ENCODE data around the gene PDZD4.

Gene PDZD4

DNA sequence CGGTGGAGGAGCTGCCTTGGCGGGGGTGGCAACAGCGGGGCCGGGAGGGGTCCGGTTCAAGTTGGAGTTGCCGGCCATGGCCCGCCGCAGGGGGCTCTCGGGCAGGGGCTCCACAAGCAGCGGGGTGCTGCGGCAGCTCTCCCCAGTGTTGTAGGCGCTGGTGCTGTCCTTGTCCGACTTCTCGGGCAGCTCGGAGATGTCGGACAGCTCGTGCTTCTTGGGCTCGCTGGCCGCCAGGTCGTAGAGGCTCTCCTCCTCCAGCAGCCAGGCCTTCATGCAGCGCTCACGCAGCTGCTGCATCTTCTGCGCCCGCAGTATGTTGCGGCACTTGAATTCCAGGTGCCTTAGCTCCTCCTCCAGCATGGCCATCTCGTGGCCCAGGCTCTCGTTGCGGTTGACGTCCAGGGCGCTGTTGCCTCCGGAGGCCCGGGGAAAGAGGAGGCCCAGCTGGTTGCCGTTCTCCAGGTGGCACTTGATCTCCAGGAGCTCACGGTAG lies 26.2 kb downstream of the PDZD4 start:
- no peak for DNase-seq

DNA sequence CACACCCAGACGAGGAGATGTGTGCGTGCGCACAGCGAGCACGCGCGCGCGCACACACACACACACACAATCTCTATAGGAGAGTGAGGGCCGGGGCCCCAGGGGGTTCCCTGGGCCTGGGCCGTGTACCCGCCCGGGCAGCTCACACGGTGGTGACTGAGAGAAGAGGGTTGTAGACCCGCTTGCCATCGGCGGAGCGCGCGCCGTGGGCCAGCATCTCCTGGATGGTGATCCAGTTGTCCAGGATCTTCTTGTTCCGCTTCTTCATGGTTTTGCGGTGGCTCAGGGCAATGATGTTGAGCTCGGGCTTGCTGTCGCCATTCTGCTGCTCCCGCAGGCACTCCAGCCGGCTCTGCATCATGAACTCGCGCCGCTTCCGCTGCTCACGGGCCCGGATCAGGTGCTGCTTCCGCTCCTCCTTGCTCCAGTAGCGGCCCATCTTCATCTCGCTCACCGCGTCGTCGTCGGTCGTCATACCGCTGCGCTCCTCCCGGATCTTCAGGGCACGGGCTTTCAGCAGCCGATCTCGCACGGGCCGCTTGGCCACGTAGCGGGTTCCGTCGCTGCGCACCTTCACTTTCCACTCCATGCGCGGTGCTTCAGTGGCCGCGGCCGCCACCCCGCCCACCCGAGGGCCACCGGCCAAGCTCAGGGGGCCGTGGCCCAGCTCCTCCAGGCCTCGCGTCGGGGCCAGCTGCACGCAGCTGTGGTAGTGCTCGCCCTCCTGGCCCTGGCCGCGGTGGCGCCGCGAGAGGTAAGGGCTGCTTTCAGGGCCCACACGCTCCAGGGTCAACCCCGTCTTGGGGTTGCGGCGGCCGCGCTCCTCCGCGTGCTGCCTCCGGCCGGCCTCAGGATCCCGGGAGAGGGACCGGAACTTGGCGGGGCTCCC lies 26.9 kb downstream of the PDZD4 start:
- DNase-seq, result no peak

DNA sequence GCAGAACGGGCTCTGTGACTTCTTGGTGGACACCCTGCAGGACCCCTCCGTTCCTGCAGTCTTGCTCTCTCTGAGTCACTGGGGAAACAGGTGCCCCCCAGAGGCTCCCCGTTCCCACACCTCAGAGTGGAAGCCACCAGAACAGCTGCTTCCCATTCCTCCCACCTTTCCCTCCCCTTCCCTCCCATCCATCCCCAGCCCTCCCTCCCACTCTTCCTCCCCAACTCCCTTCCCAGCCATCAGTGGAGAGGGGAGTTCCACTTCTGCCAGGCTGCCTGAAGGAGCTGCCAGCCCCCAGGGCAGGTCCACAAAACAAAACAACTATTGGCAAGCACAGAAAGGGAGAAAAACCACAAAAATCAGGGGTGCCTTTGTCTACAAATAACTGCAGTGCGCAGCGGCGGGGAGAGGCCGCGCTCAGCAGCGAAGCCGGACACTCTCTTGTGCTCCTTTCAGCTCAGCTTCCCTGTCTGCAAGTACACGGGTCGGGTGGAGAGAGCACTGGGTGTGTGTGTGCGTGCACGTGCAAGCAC lies 27.8 kb downstream of the PDZD4 start:
- no peak for DNase-seq

DNA sequence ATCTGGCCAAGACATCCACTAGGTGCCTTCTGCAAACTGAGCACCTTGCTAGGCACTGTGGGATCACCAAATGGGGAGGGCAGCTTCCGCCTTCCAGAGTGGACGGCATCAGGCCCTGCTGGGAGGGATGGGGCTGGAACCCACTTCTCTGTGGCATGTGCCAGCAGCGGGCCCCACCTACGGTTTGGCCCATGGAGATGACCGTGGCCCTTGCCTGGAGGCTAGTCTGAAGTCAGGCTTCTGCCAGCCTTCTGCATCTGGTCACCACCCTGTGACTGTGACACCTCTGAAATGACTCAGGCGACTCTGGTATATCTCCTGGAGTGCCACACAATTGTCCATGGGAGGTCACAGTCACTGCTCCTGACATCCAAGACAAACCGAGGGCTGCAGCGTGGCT lies 28.7 kb downstream of the PDZD4 start:
- no peak for DNase-seq

DNA sequence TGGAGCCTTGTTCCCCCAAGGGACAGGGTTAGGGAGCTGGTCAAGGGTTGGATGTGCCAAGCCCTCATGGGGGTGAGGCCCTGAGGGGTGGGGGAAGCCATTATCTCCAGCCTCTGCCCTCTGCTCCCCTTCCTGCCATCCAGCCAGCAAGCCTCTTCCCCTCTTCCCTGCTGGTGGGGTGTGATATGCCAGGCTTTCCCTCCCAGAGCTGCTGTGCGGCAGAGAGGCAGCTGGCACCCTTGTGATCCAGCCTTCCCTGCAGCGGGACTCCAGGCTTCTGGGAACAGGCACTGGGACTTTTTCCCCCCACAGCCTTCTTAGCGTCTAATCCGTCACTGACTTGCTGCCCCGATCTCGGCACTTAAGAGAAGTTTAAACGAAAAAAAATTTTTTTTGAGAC lies 29.6 kb downstream of the PDZD4 start:
- no peak for DNase-seq

DNA sequence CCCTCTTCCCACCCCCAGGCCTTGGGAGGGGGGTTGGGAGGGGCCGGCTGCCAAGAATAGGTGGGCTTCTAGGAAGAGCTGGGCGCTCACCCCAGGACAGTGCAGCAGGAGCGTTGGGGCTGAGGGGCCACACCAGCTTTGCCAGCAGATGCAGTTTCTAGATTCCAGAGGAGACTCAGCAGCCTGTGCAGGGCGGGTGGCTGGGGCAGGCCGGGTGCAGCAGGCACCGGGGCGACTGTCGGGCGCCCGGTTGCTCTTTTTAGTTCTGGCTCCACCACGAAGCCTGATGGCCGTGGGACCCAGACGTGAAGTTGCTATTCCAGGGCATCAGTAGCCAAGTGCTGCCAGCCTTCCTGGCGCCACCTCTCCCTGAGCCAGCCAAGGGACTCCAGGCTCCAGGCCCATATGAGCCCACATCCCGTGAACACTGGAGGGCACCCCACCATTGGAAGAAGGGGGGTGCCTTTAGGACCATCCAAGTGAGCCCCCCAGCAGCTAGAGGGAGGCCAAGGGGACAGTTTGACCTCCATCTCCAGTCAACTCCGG lies 30.1 kb downstream of the PDZD4 start:
- no peak for DNase-seq

DNA sequence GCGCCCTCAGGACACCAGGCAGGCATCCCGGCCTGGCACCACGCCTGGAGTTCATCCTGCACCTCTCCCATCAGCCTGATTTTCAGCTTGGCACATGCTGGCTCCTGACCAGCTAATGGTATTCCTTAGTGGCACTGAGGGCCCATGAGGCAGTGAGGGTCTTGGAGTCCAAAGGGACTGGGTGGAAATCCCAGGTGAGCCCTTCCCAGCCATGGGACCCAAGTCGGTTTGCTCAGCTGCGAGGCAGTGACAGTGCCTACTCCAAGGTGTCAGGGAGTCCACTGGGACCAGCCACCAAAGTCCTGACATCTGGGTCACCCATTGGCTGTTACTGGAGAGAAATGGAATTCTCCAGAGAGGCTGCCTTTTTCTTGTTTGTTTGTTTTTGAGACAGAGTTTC lies 31.0 kb downstream of the PDZD4 start:
- no peak for DNase-seq

DNA sequence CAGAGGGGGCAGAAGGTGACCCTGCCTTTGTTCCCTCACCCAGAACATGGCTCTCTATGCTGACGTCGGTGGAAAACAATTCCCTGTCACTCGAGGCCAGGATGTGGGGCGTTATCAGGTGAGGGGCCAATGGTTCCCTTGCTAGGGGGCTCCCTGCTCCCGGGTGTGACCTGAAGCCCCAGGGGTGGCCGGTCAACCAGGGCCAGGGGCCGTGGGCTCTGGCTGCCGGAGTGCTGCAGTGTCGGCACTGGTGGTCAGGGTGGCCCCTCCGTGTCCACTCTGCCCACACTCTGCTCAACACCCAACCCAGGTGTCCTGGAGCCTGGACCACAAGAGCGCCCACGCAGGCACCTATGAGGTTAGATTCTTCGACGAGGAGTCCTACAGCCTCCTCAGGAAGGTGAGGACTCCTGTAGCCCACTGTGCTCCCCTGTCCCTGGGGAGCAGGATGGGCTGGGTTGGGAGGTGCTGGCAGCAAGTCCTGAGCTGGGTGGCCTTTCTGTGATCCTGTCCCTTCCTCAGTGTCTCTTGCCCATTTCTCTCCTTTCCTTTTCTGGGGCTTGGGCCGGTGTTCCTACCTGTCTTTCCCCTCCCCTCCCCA lies 32.8 kb downstream of the PDZD4 start:
- DNase-seq, result no peak

DNA sequence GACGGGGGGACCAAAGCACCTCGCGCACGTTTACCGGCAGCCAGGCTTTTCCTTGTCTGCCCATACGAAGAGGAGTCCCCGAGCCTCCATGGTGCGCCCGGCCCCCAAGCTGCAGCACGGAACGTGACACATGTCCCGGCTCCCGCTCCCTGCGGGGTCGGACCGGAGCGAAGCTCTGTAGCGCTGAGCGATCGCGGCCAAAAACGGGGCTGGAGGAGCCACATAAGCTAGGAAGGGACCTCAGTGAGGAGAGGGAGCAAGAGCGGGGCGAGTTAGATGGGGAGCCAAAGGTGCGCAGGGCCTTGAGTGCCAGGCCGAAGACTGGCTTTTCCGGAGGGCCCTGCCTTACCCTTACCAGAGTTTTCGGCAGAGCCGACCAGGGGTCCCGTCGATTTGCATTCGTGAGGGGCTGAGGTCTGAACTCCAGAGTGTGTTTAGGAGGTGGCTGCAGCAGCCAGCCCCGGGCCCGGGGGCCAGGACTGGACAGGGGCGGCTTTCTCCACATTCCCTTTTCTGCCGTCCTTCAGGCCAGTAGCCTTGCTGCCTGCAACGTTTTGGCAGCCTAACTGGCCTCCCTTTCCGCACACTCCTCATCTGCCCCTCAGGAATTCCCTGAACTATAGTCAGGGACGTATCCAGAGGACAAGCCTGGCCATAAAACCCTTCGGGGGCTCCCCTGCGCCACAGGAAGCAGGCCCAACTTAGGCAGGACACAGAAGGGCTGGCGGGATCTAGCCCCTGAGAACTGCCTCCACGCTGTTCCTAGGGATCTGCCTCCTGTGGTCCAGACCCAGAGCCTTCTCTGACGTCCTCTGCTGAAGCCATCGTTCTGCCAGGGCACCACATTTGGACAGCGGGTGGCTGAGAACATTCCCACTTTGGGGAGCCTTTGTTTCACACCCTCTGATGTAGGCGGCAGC lies 35.2 kb downstream of the PDZD4 start:
- DNase-seq, result no peak

DNA sequence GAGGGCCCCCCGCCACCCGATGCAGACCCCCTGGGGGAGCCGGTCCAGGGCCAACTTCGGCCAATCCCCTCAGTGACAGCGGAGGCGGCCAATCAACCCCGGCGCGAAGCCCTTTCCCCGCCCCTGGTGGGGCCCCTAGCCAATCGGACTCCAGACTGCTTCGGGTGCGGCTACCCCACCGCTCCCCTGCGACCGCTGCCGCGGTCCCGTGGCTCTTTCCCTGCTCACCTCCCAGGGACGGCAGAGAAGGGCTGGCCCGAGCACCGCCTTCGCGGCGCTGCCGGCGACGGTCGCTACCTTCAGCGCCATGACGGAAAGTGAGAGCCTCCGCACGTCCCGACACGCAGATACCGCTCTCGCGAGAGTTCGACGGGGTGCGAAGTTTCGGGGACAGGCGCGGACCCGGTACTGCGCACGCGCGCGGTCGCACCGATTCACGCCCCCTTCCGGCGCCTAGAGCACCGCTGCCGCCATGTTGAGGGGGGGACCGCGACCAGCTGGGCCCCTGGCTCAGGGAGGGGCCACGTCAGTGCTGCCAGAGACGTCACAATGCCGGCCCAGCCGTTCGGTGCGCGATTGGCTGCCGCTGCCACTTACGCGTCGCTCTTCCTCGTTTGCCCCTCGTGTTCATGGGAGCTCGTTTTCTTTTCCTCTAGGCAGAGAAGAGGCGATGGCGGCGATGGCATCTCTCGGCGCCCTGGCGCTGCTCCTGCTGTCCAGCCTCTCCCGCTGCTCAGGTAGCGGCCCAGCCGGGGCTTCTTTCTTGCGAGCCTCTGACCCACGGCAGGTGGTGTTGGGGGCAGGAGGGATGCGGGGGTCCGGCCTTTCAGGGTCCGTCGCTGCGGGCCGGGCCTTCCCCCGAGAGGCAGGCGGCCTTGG lies 36.1 kb downstream of the PDZD4 start, which contains the start of the genes IDH3G and SSR4:
IDH3G (minus strand) TSS at position 358 of the 879 bp plus-strand sequence; CDS start at position 309, 49 bp downstream.
SSR4 (plus strand) TSS at position 651 of the 879 bp plus-strand sequence; CDS start at position 671, 20 bp downstream.
- peak; percentile 89 for DNase-seq

DNA sequence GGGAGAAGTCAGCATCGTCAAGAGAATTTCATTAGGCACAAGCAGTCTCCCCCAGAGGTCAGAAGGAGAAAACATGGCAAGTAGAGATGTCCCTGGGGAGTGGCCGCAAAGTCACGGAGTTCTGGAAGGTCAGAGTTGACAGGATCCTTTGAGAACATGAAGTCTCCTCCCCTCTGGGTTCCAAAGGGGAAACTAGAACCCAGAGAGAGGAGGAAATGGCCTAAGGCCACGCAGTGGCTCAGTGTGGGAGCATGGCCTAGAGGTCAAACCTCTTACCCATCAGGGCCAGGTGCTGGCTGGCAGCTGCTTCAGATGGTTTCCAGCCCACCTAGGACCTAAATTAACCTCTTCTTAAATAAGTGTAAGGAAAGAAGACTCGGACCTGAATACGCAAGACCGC lies 37.1 kb downstream of the PDZD4 start:
- no peak for DNase-seq

DNA sequence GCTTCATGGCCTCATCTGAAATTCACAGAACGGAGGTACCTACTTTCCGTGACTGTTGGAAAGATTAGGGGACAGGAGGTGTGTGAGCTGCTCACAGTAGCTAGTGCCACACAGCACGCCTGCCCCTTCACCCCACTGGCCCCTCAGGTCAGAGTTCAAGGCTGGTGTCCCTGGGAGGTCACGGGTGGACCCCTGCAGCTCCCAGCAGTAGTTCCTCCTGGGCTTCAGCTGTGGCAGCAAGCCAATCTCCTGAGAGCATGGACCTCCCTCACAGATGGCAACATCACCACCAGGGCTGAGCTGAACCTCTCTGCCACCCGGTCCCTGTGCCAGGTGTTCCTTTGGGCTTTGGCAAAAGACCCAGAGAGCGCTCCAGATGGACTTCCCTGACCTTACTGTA lies 38.0 kb downstream of the PDZD4 start:
- DNase-seq, result no peak

DNA sequence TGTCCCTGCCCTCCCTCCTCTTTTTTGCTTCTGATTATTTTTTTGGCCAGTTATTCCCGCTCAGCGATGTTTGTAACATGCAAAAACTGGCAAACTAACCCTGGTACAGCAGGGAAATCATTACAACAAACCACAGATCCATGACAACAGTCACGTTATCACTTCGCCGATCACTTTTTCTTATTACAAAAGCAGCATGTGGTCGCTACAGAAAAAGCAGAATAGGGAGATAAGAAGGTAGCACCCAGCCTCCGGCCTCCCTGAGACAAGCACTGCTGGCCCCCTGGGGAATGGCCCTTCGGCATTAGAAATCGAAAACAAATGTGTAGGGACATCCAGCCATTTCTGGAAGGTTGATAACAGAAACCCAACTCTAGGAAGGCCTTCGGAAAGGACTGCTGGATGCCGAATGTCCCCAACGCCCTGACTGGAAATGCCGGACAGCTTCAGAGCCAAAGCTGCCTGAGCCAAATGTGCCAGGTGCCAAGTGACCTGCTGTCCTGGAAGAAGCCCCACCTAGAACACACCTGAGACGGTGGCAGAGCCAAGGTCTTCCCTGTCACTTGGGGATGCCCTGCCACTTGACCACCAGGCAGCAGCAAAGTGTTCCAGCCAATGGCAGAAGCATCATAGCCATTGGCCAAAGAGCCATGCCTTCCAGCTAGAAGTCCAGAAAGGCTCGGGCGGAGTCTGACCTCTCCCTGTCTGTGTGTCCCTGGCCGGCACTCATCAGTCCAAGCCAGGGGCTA lies 39.1 kb downstream of the PDZD4 start:
- DNase-seq, result no peak

DNA sequence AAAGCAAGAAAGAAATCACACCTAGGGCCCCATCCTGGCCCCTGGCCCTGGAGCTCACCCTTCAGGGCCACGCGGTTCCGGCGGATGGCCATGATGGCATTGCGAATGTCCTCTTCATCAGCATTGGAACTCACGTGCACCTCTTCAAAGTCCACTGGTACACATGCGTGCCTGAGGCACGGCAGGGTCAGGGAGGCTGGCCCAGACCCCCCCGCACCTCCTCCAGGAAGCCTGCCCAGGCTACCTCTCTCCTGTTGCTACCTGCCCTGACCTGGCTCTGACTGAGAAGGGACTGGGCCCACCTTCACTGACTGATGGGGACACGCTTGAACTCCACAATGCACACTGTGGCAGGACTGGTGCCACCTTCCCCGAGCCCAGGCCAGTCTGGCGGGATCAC lies 40.7 kb downstream of the PDZD4 start:
- no peak for DNase-seq

DNA sequence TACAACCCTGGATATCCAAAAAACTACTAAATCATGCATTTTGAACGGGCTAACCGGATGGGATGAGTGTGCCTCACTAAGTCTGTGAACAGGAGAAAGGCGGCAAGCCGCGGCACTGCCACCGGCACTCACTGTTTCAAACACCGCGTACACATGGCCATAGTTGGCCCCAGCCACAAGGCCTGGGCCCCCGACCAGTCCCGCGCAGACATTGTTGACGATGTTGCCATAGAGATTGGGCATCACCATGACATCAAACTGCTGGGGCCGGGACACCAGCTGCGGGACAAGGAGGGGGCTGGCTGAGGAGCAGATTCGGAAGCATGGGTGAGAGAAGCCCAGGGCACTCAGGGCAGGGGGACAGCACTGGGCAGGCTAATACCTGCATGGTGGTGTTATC lies 43.7 kb downstream of the PDZD4 start:
- DNase-seq, result no peak

DNA sequence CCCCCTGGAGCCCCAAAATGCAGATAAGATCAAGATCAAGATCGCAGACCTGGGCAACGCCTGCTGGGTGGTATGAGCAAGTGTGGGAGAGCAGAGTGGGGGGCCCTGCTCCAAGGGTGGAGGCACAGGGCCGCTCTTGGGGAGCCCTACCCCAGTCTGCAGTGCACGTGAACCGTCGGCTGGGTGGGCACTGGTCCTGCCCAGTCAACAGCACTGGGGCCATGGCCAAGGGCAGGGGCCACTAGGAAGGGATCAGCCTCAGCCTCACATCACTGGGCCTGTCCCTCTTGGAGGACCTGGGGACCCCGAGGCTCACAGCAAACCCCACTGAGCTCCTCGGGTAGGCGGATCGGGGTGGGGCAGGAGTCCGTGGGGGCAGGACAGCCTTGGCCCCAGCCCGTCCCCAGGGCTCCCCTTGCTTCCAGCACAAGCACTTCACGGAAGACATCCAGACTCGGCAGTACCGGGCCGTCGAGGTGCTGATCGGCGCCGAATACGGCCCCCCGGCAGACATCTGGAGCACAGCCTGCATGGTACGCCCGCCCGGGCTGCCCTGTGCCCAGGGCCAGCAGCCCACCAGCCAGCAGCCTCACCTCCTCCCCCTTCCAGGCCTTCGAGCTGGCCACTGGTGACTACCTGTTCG lies 45.9 kb downstream of the PDZD4 start:
- no peak for DNase-seq

DNA sequence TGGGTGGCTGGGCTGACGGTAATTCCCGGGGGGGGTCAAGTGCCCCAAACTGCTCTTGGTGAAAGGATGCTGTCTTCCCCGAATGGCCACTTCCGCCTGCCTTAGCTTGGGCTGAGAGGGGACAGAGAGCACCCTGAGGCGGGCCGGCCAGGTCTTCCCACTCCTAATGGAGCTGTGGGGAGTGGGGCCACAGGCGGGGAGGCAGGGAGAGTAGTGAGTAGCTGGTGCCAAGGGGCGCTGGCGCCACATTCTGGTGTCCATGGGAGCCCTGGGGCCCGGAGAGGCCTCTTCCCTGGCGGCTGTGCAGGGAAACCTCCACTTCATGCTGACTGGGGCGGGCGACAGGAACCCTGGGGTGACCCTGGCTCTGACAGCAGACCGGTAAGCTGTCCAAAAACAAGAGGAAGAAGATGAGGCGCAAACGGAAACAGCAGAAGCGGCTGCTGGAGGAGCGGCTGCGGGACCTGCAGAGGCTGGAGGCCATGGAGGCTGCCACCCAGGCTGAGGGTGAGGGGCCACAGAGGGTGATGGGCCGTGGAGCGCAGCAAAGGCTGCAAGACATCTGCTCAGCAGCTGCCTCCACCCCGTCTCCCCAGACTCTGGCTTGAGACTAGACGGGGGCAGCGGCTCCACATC lies 46.8 kb downstream of the PDZD4 start:
- DNase-seq, result no peak

DNA sequence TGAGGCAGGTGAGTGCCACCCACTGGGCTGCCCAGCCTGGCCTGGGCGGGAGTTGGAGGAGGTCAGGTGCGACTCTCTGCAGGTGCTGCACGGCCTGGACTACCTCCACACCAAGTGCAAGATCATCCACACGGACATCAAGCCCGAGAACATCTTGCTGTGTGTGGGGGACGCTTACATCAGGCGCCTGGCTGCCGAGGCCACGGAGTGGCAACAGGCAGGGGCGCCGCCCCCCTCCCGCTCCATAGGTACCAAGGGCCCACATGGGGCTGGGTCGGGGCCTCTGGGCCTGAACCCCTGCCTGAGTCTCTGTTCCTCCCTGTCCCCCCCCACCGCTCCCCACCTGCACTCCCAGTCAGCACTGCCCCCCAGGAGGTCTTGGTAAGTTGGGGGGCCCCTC lies 47.5 kb downstream of the PDZD4 start:
- no peak for DNase-seq

DNA sequence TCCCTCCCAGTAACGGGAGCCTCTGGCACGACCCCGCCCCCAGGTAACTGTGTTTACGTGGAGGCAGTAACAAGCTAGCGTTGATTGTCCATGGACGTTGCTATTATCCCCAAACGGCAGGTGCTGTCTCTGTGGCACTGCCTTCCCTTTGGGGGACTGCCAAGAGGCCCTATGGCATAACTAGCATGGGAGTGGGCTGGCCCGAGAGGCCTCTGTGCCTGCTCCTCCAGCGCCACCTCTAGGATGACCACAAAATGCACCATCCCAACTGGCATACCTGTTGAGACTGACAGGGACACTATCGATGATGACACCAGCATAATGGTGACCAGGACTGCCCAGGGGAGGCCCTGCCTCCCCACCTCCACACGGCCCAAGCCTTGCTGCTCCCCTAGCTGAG lies 48.0 kb downstream of the PDZD4 start:
- no peak for DNase-seq

All from activated effector memory CD4-positive, alpha-beta T cell treated with Interleukin-2 at 50 U/mL for 16 hours (primary cell).